ENCODE measurements around the gene ETS1. TPM values are rescaled to one million over a fixed set of nuclear protein-coding genes. Genes with fewer than 3 reads are reported as not detected.

ETS1 gene
- total RNA-seq, 2 donors from 2014 or later: 34.3 to 36.4 TPM

DNA sequence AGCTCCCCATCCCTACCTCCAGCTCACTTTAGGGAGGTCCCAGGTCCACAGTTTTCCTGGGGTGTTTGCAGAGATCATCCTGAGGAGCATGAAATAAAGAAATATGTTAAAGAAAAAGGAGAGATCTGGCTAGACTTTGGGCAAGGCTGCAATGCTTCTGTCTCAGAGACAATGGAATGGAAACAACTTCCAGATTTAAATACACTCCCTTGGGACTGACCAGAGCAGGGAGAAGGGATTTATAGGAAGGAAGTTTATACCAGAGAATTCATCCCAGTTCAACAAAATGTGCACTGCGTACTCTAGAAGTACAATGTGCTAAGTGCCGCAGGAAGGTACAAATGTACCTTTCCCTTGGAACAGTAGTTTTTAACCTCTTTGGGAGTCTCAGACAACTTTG is 40.4 kb downstream of the ETS1 start:
- H3K4me1 Mint-ChIP-seq: peaks cover 31% of the 10 kb centered on the region
- Histone ChIP-seq H3K4me3 (ENCODE audit: low read length) (no peak overlapping the region), H3K27ac (ENCODE audit: low read depth, low read length) (no peak overlapping the region), H3K36me3 (ENCODE audit: control insufficient read depth, insufficient read depth, low read length) (no peaks in the 10 kb centered on the region), H3K27me3 (ENCODE audit: control insufficient read depth, insufficient read depth, low read length, poor library complexity, severe bottlenecking) (peaks cover 49% of the 10 kb centered on the region), H3K4me1 (ENCODE audit: control insufficient read depth, insufficient read depth, low read length) (peaks cover 8% of the 10 kb centered on the region), H3K9me3 (ENCODE audit: control insufficient read depth, low read length) (no peaks in the 10 kb centered on the region), H3K9ac (ENCODE audit: extremely low read depth, low read length, poor library complexity, severe bottlenecking) (no peak overlapping the region)
- H3K4me3 Mint-ChIP-seq: no peak overlapping the region
- H3K9me3 Mint-ChIP-seq: no peaks in the 10 kb centered on the region
- WGBS, 2 experiments (ENCODE audit: insufficient coverage in 1 of 2, insufficient read length in 1 of 2): 93% methylated on average over 2 of the region's 2 CpGs
- no peak overlapping the region for H3K27ac Mint-ChIP-seq
- DNase-seq: no peak
- TF ChIP-seq, protein P1, sequence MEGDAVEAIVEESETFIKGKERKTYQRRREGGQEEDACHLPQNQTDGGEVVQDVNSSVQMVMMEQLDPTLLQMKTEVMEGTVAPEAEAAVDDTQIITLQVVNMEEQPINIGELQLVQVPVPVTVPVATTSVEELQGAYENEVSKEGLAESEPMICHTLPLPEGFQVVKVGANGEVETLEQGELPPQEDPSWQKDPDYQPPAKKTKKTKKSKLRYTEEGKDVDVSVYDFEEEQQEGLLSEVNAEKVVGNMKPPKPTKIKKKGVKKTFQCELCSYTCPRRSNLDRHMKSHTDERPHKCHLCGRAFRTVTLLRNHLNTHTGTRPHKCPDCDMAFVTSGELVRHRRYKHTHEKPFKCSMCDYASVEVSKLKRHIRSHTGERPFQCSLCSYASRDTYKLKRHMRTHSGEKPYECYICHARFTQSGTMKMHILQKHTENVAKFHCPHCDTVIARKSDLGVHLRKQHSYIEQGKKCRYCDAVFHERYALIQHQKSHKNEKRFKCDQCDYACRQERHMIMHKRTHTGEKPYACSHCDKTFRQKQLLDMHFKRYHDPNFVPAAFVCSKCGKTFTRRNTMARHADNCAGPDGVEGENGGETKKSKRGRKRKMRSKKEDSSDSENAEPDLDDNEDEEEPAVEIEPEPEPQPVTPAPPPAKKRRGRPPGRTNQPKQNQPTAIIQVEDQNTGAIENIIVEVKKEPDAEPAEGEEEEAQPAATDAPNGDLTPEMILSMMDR (conservative IDR thresholded peaks at IDR 0.05): no peak
- peaks cover 34% of the 10 kb centered on the region for H3K27me3 Mint-ChIP-seq (ENCODE audit: insufficient read depth)
- no peaks in the 10 kb centered on the region for H3K36me3 Mint-ChIP-seq (ENCODE audit: low read depth)

DNA sequence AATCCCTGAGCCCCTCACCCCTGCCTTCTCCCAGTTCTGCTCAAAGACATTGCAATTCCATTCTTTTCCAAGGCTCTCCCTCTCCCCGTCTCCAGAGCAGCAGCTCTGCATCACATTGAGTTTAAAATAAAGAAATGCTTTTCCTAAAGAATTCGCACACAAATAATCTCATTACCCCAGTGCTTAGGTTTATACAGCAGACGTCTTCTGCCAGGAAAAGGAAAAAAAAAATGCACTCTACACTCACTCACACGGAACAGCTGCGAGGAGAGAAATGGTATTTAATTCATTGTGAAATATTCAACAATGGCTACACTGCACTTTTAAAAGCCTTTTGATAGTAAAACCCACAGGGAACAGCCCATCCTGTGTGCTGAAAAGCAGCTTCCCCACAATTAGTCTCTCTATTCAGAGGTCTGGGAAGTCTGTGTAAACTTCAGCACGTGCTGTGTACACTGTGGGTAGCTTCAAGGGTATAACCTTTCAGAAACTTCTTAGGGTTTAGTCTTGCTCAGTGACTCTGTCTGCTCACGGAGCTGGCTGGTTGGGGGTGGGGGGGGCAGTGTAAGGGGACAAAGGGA is 42.8 kb downstream of the ETS1 start:
- TF ChIP-seq, protein P1 (conservative IDR thresholded peaks at IDR 0.05): no peak
- Histone ChIP-seq H3K27ac (ENCODE audit: low read depth, low read length) (no peak overlapping the region), H3K9me3 (ENCODE audit: control insufficient read depth, low read length) (no peaks in the 10 kb centered on the region), H3K4me3 (ENCODE audit: low read length) (no peak overlapping the region), H3K4me1 (ENCODE audit: control insufficient read depth, insufficient read depth, low read length) (peaks cover 8% of the 10 kb centered on the region), H3K36me3 (ENCODE audit: control insufficient read depth, insufficient read depth, low read length) (no peaks in the 10 kb centered on the region), H3K27me3 (ENCODE audit: control insufficient read depth, insufficient read depth, low read length, poor library complexity, severe bottlenecking) (peaks cover 43% of the 10 kb centered on the region), H3K9ac (ENCODE audit: extremely low read depth, low read length, poor library complexity, severe bottlenecking) (no peak overlapping the region)
- H3K36me3 Mint-ChIP-seq (ENCODE audit: low read depth): no peaks in the 10 kb centered on the region
- no peaks in the 10 kb centered on the region for H3K9me3 Mint-ChIP-seq
- no peak overlapping the region for H3K4me3 Mint-ChIP-seq
- no peak for DNase-seq
- peaks cover 19% of the 10 kb centered on the region for H3K4me1 Mint-ChIP-seq
- H3K27ac Mint-ChIP-seq: no peak overlapping the region
- 30 to 49% methylated on average over 2 to 5 of the region's 7 CpGs for WGBS, 2 experiments (ENCODE audit: insufficient coverage in 1 of 2, insufficient read length in 1 of 2)
- peaks cover 27% of the 10 kb centered on the region for H3K27me3 Mint-ChIP-seq (ENCODE audit: insufficient read depth)

DNA sequence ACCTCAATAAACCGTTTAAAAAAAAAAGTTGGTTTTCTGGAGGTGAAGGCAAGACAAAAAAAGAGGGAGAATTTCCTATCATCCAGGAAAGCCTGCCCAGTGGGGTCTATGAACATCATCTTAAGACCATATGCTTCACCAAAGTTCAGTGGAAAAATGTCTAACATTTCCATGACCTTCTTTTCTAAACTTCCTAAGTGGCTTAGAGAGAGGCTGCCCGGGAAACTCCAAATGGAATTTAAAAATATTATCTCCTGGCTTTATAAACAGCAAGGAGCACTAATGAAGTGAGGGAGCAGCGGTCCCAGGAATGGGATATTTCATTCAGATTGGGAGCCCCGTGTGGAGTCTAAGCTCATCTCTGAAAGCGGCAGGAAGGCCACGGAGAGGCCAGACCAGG is 46.9 kb downstream of the ETS1 start:
- Mint-ChIP-seq H3K27ac (no peak overlapping the region), H3K27me3 (ENCODE audit: insufficient read depth) (no peaks in the 10 kb centered on the region), H3K4me1 (peaks cover 21% of the 10 kb centered on the region), H3K36me3 (ENCODE audit: low read depth) (no peaks in the 10 kb centered on the region), H3K4me3 (no peak overlapping the region), H3K9me3 (no peaks in the 10 kb centered on the region)
- 88 to 100% methylated on average over 2 to 6 of the region's 6 CpGs for WGBS, 2 experiments (ENCODE audit: insufficient coverage in 1 of 2, insufficient read length in 1 of 2)
- no peaks in the 10 kb centered on the region for H3K9me3 ChIP-seq (ENCODE audit: control insufficient read depth, low read length)
- no peak for DNase-seq
- no peaks in the 10 kb centered on the region for H3K36me3 ChIP-seq (ENCODE audit: control insufficient read depth, insufficient read depth, low read length)
- TF ChIP-seq, protein P1 (conservative IDR thresholded peaks at IDR 0.05): no peak
- H3K27me3 ChIP-seq (ENCODE audit: control insufficient read depth, insufficient read depth, low read length, poor library complexity, severe bottlenecking): peaks cover 13% of the 10 kb centered on the region
- H3K27ac ChIP-seq (ENCODE audit: low read depth, low read length): no peak overlapping the region
- H3K4me3 ChIP-seq (ENCODE audit: low read length): no peak overlapping the region
- H3K4me1 ChIP-seq (ENCODE audit: control insufficient read depth, insufficient read depth, low read length): peaks cover 11% of the 10 kb centered on the region
- H3K9ac ChIP-seq (ENCODE audit: extremely low read depth, low read length, poor library complexity, severe bottlenecking): no peak overlapping the region
